Astrocyte of the cerebellum (primary cell): Measurements from ENCODE around the gene TRIM8.

Experiments
- DNase-seq: peaks from one replicate; pipeline ENCODE4 v3.0.0-alpha.2; 2011; ENCODE audit warnings: low read depth
- H3K4me3 ChIP-seq: 2 replicates; pipeline ENCODE4 v1.5.1; 2011; ENCODE audit warnings: mild to moderate bottlenecking, low read depth, low read length, moderate library complexity
- in situ Hi-C: cut with HindIII; loops from 2 replicates; pipeline ENCODE4 v1.10.0; 2017; ENCODE audit warnings: low sequenced_read_pairs
- TF ChIP-seq, protein P1 (sequence below): IDR thresholded peaks from 2 replicates; pipeline ENCODE4 v1.5.1; 2012; ENCODE audit warnings: low read length, low read depth, moderate library complexity, mild to moderate bottlenecking; ENCODE audit errors: missing control alignments

TRIM8 gene

DNA sequence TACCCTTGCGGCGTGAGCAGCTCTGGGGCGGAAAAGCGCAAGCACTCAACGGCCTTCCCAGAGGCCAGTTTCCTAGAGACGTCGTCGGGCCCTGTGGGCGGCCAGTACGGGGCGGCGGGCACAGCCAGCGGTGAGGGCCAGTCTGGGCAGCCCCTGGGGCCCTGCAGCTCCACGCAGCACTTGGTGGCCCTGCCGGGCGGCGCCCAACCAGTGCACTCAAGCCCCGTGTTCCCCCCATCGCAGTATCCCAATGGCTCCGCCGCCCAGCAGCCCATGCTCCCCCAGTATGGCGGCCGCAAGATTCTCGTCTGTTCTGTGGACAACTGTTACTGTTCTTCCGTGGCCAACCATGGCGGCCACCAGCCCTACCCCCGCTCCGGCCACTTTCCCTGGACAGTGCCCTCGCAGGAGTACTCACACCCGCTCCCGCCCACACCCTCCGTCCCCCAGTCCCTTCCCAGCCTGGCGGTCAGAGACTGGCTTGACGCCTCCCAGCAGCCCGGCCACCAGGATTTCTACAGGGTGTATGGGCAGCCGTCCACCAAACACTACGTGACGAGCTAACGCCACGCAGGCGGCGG is 12.6 kb downstream of the TRIM8 start:
- no peak for DNase-seq
- H3K4me3 ChIP-seq = no peak overlapping the region
- in situ Hi-C loops = no loop called here
- TF ChIP-seq, protein P1, sequence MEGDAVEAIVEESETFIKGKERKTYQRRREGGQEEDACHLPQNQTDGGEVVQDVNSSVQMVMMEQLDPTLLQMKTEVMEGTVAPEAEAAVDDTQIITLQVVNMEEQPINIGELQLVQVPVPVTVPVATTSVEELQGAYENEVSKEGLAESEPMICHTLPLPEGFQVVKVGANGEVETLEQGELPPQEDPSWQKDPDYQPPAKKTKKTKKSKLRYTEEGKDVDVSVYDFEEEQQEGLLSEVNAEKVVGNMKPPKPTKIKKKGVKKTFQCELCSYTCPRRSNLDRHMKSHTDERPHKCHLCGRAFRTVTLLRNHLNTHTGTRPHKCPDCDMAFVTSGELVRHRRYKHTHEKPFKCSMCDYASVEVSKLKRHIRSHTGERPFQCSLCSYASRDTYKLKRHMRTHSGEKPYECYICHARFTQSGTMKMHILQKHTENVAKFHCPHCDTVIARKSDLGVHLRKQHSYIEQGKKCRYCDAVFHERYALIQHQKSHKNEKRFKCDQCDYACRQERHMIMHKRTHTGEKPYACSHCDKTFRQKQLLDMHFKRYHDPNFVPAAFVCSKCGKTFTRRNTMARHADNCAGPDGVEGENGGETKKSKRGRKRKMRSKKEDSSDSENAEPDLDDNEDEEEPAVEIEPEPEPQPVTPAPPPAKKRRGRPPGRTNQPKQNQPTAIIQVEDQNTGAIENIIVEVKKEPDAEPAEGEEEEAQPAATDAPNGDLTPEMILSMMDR = no peak

- in situ Hi-C loops = no loop called here
- TF ChIP-seq, protein P1 = no peak
- no peak overlapping the region for H3K4me3 ChIP-seq
- DNase-seq = no peak
Observed at GRCh38 chr10:102657451-102657850, 13.2 kb downstream of the TRIM8 start.

DNA sequence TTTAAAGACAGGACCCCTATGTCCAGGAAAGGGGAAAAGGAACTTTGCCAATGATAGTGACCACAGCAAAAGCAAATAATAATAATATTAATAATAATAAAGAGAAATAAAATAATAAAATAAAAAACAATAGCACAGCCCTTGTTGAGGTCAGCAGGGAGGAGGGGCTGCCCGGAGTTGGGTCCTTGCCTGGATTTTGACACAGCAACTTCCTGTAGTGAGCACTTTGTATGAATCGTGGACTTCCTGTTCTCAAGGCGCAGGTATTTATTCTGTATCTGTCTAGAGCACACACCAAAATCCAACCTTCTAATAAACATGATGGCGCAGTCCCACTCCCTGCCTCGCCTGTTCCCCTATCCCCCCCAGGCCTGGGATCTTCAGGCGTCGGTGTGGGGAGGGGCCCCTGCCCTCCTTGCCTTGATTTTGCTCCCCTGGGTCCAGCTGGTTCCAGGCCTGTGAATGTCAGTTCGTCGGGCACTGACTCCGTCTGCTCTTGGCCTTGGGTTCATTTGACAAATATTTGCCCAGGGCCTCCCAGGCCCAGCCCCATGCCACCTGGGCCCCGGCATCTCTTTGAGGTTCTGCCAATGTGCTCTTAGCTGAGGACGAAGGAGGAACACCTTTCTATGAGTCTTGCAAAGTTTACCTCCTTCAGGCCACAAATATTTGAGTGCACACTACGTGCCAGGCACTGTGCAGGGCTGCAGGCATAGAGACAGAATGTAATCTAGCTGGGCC is 13.9 kb downstream of the TRIM8 start:
- H3K4me3 ChIP-seq = no peak overlapping the region
- DNase-seq = no peak
- in situ Hi-C loops = no loop called here
- TF ChIP-seq, protein P1 = no peak

DNA sequence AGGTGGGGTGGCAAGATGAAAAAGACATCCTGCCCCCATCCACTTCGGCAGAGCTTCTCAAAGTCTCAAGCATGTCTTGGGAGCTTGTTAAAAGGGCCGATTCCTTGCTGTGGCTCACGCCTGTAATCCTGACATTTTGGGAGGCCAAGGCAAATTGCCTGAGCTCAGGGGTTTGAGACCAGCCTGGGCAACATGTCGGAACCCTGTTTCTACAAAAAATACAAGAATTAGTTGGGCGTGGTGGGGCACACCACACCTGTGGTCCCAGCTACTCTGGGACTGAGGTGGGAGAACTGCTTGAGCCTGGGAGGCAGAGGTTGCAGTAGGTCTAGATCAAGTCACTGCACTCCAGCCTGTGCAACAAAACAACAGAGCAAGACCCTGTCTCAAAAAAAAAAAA is 14.5 kb downstream of the TRIM8 start:
- no peak for DNase-seq
- no peak overlapping the region for H3K4me3 ChIP-seq
- TF ChIP-seq, protein P1 = no peak
- in situ Hi-C loops = no loop called here

GRCh38 chr10:102660888-102661657 is 16.8 kb downstream of the TRIM8 start:
- no peak for DNase-seq
- in situ Hi-C loops = no loop called here
- TF ChIP-seq, protein P1 = no peak
- no peak overlapping the region for H3K4me3 ChIP-seq

DNA sequence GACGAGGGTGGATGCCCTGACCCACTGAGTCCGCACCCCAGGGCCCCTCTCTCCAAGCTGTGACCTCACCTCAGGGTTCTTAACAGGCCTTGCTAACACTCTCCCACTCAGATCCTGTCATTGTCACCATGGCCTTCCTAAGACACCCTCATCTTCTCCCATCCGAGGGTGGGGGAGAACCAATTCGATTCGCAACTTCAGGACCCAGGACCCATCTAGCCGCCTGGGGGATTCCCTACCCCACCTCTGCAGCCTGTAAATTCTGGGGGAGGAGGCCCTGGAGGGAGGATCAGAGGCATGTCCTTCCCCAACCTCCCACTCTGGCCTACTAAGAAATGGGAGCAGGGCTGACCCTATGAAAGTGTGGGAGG is 17.4 kb downstream of the TRIM8 start:
- TF ChIP-seq, protein P1 = no peak
- no peak overlapping the region for H3K4me3 ChIP-seq
- DNase-seq = no peak
- in situ Hi-C loops = no loop called here
